Activated T-cell treated with anti-CD3 and anti-CD28 coated beads, Interleukin-2, amount 50 U/mL, for 48 hours (primary cell): ENCODE measurements around the gene KAZN.
A peak's percentile ranks its signal among the peaks of the same experiment; 100 is the strongest.

Experiments
- DNase-seq, 2 experiments: peaks; one replicate each; pipeline ENCODE4 v3.0.0-alpha.2; 2020

Gene KAZN

DNA sequence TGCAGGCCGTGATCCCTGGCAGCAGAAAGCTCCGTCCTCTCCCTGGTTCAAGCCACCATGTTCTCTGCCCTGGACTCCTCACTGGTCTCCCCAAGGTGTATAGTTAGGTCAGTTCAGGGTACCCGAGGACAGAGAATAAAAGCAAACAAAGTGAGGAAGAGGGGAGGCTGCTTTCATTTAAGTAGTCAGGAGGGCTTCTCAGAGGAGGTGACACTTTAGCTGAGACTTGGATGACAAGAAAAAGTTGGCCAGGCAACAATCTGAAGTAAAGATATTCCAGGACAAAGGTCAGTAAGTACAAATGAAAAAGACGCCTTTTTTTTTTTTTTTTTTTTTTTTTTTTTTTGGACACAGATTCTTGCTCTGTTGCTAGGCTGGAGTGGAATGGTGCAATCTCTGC lies 297.2 kb downstream of the KAZN start:
- no peak for DNase-seq

GRCh38 chr1:14896381-14897079 lies 298.0 kb downstream of the KAZN start:
- DNase-seq = no peak

GRCh38 chr1:14897080-14897449 lies 298.6 kb downstream of the KAZN start:
- no peak for DNase-seq

DNA sequence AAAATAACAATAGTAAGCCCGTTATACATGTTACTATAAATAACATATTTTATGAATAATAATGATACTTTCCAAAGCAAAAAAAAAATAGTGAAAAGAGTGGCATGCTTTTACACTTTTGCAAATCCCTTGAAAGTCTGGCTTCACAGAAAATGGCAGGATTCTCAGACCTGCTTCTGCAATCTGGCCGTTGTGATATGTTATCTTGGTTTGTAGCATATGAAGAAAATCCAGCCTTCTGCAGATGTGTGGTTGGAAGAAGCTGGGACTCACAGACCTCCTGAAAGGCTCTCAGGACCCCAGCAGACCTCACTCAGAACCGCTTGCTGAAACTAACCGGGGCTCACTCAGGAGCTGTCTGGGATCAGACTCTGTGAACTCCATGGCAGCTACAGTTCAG lies 299.1 kb downstream of the KAZN start:
- no peak for DNase-seq

GRCh38 chr1:14897997-14898645 lies 299.6 kb downstream of the KAZN start:
- no peak for DNase-seq

- DNase-seq = no peak
Measured at GRCh38 chr1:14899686-14900085, 301.2 kb downstream of the KAZN start.

- no peak for DNase-seq
Measured at GRCh38 chr1:14901371-14901954, 303.0 kb downstream of the KAZN start.

- no peak for DNase-seq
Measured at GRCh38 chr1:14903922-14904321, 305.4 kb downstream of the KAZN start.

GRCh38 chr1:14906665-14907064 lies 308.2 kb downstream of the KAZN start:
- no peak for DNase-seq

- DNase-seq = no peak
Measured at GRCh38 chr1:14907416-14907815, 308.9 kb downstream of the KAZN start.

DNA sequence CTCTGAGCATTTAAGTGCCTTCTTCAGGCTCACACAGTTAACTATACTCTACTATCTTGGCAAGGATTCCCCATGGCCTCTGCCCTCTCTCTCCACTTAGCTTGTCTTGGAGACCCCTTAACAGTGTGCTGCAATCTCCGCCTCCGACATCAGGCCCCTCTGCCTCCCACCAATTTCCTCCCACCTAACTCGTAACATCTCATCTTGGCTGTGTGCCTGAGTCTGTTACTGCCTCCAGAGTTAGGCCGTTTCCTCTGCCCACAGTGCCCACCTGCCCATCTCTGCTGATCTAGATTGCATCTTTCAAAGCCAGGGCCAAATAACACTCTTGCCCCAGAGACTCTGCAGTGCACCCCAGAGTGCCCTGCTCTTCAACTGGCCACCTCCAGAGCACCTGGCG lies 310.8 kb downstream of the KAZN start:
- no peak for DNase-seq

DNA sequence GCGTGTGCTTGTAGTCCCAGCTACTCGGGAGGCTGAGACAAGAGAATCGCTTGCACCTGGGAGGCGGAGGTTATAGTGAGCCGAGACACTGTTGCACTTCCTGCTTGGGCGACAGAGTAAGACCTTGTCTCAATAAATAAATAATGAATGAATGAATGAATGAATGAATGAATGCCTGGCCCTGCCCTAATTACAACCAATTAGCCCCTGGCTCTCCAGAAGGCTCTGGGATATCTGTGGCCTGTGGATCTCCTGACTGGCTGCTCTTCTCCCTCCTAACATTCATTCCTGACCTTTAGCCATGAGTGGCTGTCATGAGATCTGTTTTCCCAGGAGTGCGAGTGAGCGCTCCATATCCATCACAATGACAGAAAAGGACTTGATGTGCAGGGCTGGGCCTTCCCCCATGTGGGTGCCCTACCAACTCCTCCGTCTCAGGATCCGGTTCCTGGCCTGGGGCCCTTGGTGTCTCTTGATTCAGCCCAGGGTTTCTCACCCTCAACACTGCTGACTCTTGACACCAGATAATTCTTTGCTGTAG lies 311.5 kb downstream of the KAZN start:
- DNase-seq = no peak

- no peak for DNase-seq
Measured at GRCh38 chr1:14910984-14911721, 312.7 kb downstream of the KAZN start.

GRCh38 chr1:14912839-14913481 lies 314.5 kb downstream of the KAZN start:
- DNase-seq = no peak

- no peak for DNase-seq
Measured at GRCh38 chr1:14913482-14914177, 315.1 kb downstream of the KAZN start.

GRCh38 chr1:14914351-14914988 lies 316.0 kb downstream of the KAZN start:
- DNase-seq = no peak

GRCh38 chr1:14915356-14916054 lies 317.0 kb downstream of the KAZN start:
- peak; percentile 66 to 70 for DNase-seq

DNA sequence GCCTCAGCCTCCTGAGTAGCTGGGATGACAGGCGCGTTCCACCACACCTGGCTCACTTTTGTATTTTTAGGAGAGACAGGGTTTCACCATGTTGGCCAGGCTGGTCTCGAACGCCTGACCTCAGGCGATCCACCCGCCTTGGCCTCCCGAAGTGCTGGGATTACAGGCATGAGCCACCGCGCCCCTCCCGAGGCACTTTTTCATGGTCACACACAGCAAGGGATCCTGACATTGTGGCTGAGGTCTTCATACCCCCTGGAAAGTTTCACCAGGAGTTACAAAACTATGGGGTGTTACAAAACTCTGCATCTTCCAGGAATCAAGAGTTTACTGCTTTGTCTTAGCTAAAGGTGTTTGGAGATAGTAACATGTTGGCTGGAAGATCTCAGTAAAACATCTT lies 320.8 kb downstream of the KAZN start:
- DNase-seq = no peak

GRCh38 chr1:14919751-14920150 lies 321.3 kb downstream of the KAZN start:
- no peak for DNase-seq

DNA sequence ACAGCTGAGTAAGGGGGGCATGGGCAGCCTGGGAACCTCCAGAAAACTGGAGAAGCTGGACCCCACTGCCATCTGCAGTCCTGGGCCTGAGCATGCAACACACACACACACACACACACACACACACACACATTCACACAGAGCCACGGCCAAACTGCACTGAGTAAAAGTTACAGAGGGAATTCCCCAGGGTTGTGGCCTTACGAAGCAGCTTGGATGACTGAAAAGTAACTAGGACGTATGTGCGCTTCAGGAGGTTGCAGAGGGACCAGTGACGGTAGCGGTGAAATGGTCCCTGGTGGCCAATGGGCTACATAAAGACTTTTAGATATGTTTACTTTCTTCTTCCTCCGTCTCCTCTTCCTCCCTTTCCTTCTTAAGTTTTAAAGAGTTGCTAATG lies 322.6 kb downstream of the KAZN start:
- DNase-seq = no peak
